GM23338 (cell line): ENCODE measurements around the gene TRPM2. TPM values are rescaled to one million over a fixed set of nuclear protein-coding genes. Genes with fewer than 3 reads are reported as not detected.

Experiments used
- STAT1 ChIP-seq: IDR thresholded peaks from one replicate; pipeline ENCODE4 v1.6.1; 2016; ENCODE audit warnings: antibody characterized with exemption; ENCODE audit not compliant: unreplicated experiment
- polyA plus RNA-seq: library from polyadenylated mRNA; unstranded; fragments of >200 nt; fragmentation: Nextera tagmentation; extraction: Ambion mirVana; gene quantifications from 2 replicates; pipeline ENCODE4 v1.2.1, GENCODE V29; 2016
- total RNA-seq: library from RNA; depleted of rRNA; stranded (reverse); fragments of >200 nt; shearing (Covaris generic); gene quantifications from 2 replicates; pipeline ENCODE4 v1.2.3, GENCODE V29; 2014
- TF ChIP-seq, protein P1 (sequence below): fragments of 250-450 bp; sonication (Bioruptor Pico); IDR thresholded peaks from 2 replicates; pipeline ENCODE4 v1.5.0; 2020; ENCODE audit warnings: mild to moderate bottlenecking, moderate library complexity
- TF ChIP-seq, protein P2 (sequence below): IDR thresholded peaks from one replicate; pipeline ENCODE4 v1.6.1; 2018; ENCODE audit warnings: antibody characterized with exemption; ENCODE audit not compliant: unreplicated experiment

TRPM2 gene
- total and polyA plus RNA-seq, 2 experiments from 2014 or later = 0.53 to 0.83 TPM

- TF ChIP-seq, protein P1, sequence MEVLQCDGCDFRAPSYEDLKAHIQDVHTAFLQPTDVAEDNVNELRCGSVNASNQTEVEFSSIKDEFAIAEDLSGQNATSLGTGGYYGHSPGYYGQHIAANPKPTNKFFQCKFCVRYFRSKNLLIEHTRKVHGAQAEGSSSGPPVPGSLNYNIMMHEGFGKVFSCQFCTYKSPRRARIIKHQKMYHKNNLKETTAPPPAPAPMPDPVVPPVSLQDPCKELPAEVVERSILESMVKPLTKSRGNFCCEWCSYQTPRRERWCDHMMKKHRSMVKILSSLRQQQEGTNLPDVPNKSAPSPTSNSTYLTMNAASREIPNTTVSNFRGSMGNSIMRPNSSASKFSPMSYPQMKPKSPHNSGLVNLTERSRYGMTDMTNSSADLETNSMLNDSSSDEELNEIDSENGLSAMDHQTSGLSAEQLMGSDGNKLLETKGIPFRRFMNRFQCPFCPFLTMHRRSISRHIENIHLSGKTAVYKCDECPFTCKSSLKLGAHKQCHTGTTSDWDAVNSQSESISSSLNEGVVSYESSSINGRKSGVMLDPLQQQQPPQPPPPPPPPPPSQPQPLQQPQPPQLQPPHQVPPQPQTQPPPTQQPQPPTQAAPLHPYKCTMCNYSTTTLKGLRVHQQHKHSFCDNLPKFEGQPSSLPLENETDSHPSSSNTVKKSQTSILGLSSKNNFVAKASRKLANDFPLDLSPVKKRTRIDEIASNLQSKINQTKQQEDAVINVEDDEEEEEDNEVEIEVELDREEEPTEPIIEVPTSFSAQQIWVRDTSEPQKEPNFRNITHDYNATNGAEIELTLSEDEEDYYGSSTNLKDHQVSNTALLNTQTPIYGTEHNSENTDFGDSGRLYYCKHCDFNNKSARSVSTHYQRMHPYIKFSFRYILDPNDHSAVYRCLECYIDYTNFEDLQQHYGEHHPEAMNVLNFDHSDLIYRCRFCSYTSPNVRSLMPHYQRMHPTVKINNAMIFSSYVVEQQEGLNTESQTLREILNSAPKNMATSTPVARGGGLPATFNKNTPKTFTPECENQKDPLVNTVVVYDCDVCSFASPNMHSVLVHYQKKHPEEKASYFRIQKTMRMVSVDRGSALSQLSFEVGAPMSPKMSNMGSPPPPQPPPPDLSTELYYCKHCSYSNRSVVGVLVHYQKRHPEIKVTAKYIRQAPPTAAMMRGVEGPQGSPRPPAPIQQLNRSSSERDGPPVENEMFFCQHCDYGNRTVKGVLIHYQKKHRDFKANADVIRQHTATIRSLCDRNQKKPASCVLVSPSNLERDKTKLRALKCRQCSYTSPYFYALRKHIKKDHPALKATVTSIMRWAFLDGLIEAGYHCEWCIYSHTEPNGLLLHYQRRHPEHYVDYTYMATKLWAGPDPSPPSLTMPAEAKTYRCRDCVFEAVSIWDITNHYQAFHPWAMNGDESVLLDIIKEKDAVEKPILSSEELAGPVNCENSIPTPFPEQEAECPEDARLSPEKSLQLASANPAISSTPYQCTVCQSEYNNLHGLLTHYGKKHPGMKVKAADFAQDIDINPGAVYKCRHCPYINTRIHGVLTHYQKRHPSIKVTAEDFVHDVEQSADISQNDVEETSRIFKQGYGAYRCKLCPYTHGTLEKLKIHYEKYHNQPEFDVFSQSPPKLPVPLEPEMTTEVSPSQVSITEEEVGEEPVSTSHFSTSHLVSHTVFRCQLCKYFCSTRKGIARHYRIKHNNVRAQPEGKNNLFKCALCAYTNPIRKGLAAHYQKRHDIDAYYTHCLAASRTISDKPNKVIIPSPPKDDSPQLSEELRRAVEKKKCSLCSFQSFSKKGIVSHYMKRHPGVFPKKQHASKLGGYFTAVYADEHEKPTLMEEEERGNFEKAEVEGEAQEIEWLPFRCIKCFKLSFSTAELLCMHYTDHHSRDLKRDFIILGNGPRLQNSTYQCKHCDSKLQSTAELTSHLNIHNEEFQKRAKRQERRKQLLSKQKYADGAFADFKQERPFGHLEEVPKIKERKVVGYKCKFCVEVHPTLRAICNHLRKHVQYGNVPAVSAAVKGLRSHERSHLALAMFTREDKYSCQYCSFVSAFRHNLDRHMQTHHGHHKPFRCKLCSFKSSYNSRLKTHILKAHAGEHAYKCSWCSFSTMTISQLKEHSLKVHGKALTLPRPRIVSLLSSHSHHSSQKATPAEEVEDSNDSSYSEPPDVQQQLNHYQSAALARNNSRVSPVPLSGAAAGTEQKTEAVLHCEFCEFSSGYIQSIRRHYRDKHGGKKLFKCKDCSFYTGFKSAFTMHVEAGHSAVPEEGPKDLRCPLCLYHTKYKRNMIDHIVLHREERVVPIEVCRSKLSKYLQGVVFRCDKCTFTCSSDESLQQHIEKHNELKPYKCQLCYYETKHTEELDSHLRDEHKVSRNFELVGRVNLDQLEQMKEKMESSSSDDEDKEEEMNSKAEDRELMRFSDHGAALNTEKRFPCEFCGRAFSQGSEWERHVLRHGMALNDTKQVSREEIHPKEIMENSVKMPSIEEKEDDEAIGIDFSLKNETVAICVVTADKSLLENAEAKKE (CRISPR knock-in tag) = no peak
- TF ChIP-seq STAT1 = no peak
- TF ChIP-seq, protein P2, sequence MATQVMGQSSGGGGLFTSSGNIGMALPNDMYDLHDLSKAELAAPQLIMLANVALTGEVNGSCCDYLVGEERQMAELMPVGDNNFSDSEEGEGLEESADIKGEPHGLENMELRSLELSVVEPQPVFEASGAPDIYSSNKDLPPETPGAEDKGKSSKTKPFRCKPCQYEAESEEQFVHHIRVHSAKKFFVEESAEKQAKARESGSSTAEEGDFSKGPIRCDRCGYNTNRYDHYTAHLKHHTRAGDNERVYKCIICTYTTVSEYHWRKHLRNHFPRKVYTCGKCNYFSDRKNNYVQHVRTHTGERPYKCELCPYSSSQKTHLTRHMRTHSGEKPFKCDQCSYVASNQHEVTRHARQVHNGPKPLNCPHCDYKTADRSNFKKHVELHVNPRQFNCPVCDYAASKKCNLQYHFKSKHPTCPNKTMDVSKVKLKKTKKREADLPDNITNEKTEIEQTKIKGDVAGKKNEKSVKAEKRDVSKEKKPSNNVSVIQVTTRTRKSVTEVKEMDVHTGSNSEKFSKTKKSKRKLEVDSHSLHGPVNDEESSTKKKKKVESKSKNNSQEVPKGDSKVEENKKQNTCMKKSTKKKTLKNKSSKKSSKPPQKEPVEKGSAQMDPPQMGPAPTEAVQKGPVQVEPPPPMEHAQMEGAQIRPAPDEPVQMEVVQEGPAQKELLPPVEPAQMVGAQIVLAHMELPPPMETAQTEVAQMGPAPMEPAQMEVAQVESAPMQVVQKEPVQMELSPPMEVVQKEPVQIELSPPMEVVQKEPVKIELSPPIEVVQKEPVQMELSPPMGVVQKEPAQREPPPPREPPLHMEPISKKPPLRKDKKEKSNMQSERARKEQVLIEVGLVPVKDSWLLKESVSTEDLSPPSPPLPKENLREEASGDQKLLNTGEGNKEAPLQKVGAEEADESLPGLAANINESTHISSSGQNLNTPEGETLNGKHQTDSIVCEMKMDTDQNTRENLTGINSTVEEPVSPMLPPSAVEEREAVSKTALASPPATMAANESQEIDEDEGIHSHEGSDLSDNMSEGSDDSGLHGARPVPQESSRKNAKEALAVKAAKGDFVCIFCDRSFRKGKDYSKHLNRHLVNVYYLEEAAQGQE = no peak
Observed at GRCh38 chr21:44431300-44431699, 77.9 kb downstream of the TRPM2 start (continued).
